GM13976 (cell line): Measurements from ENCODE around the gene KPNA1.

Experiments used
- DNase-seq: peaks from one replicate; pipeline ENCODE4 v3.0.0; 2012; ENCODE audit warnings: low spot score
- CTCF ChIP-seq: IDR thresholded peaks from 2 replicates; pipeline ENCODE4 v1.5.1; 2012; ENCODE audit warnings: borderline replicate concordance, mild to moderate bottlenecking; ENCODE audit not compliant: insufficient read depth; ENCODE audit errors: extremely low read depth, missing control alignments, control extremely low read depth
- in situ Hi-C: fragments of 300-500 bp; cut with MboI; formaldehyde crosslinking; loops from one replicate; pipeline ENCODE4 v1.12.0; 2022; ENCODE audit warnings: low sequenced_read_pairs, mixed read lengths, inconsistent platforms; ENCODE audit not compliant: unreplicated experiment

KPNA1 gene

GRCh38 chr3:122409446-122409845, 105.3 kb downstream of the KPNA1 start:
- in situ Hi-C loops = no loop called here
- no peak for DNase-seq
- TF ChIP-seq CTCF = no peak

- DNase-seq = no peak
- TF ChIP-seq CTCF = no peak
- in situ Hi-C loops = no loop called here
These were observed 106.8 kb downstream of the KPNA1 start for GRCh38 chr3:122407946-122408345.

- TF ChIP-seq CTCF = no peak
- no peak for DNase-seq
- in situ Hi-C loops = no loop called here
These were observed 108.5 kb downstream of the KPNA1 start for GRCh38 chr3:122406198-122406597.

- in situ Hi-C loops = no loop called here
- no peak for DNase-seq
These were observed 109.7 kb downstream of the KPNA1 start for GRCh38 chr3:122405015-122405414.

GRCh38 chr3:122403489-122403888, 111.2 kb downstream of the KPNA1 start:
- DNase-seq = no peak
- in situ Hi-C loops = no loop called here
- no peak for TF ChIP-seq CTCF

More at GRCh38 chr3:122405015-122405414, 109.7 kb downstream of the KPNA1 start:
- no peak for TF ChIP-seq CTCF

GRCh38 chr3:122398920-122399319, 115.8 kb downstream of the KPNA1 start:
- DNase-seq = no peak
- TF ChIP-seq CTCF = no peak
- in situ Hi-C loops = loop anchor here (10.0 kb wide), 1 partner anchor 286 kb away; the partner anchor contains the start of gene PARP14

GRCh38 chr3:122397201-122397600, 117.5 kb downstream of the KPNA1 start:
- no peak for TF ChIP-seq CTCF
- in situ Hi-C loops = loop anchor here (10.0 kb wide), 1 partner anchor 288 kb away; the partner anchor contains the start of gene PARP14
- no peak for DNase-seq
